Measurements from ENCODE around the gene MVK. TPM values are rescaled to one million over a fixed set of nuclear protein-coding genes. Genes with fewer than 3 reads are reported as not detected.

MVK gene
- total and polyA plus RNA-seq, 2 experiments from 2014 or later, result 6.7 to 11.8 TPM

GRCh38 chr12:109612003-109612402 is 38.4 kb downstream of the MVK start:
- Histone ChIP-seq H3K79me2 (ENCODE audit: insufficient read depth) (no peaks in the 10 kb centered on the region), H3K27ac (no peak overlapping the region), H3K4me1 (ENCODE audit: insufficient read depth) (no peaks in the 10 kb centered on the region), H3K9me3 (ENCODE audit: low read depth) (no peaks in the 10 kb centered on the region), H3K4me3 (no peak overlapping the region), H4K20me1 (ENCODE audit: insufficient read depth) (no peaks in the 10 kb centered on the region), H3K4me2 (ENCODE audit: unreplicated experiment) (no peak overlapping the region), H3K27me3 (replicated peaks; ENCODE audit: insufficient read depth) (peaks cover 44% of the 10 kb centered on the region), H3K9me2 (ENCODE audit: insufficient read depth) (no peaks in the 10 kb centered on the region), H2AFZ (no peak overlapping the region), H3K9ac (no peak overlapping the region), H3F3A (ENCODE audit: insufficient read depth) (no peaks in the 10 kb centered on the region), H3K36me3 (ENCODE audit: low read depth) (no peaks in the 10 kb centered on the region)
- WGBS, 2 experiments (ENCODE audit: low coverage in 1 of 2, low lambda C conversion rate in 2 of 2, missing lambda C conversion rate in 2 of 2), result 39 to 40% methylated on average over 3 of the region's 3 CpGs
- in situ Hi-C loops (cut with MboI), result no loop called here
- no peak for TF ChIP-seq EZH2 (IDR thresholded peaks at IDR 0.05; ENCODE audit: insufficient read depth, poor library complexity, severe bottlenecking)
- no peak for TF ChIP-seq EZH2phosphoT487 (IDR thresholded peaks at IDR 0.05; ENCODE audit: insufficient read depth, low read depth)
- no peak for DNase-seq

DNA sequence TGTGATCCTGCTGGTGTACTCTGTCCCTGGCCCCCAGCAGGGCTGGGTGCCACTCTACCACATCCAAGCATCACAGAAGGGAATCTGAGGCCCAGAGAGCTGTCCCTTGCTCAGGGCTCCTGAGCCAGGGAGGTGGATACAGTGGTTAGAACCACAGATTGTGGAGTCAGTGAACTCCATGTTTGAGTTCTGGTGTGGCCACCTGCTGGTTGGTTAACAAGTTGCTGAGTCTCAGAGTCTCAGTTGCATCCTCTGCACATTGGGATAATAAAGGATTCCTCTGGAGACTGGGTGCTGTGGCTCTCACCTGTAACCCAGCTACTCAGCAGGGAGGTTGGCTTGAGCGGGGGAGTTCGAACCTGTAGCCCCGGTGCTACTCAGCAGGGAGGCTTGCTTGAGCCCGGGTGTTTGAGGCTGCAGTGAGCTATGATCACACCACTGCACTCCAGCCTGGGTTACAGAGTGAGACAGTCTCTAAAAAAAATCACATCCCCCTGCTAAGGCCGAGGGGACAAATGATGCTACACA is 39.4 kb downstream of the MVK start:
- Histone ChIP-seq H3K9me3 (ENCODE audit: low read depth) (no peaks in the 10 kb centered on the region), H3K36me3 (ENCODE audit: low read depth) (no peaks in the 10 kb centered on the region), H3K4me2 (ENCODE audit: unreplicated experiment) (no peak overlapping the region), H4K20me1 (ENCODE audit: insufficient read depth) (no peaks in the 10 kb centered on the region), H3K4me1 (ENCODE audit: insufficient read depth) (no peaks in the 10 kb centered on the region), H3K9ac (no peak overlapping the region), H3K27ac (no peak overlapping the region), H3K79me2 (ENCODE audit: insufficient read depth) (no peaks in the 10 kb centered on the region), H3K27me3 (replicated peaks; ENCODE audit: insufficient read depth) (peaks cover 50% of the 10 kb centered on the region), H2AFZ (no peak overlapping the region), H3K4me3 (no peak overlapping the region), H3K9me2 (ENCODE audit: insufficient read depth) (no peaks in the 10 kb centered on the region), H3F3A (ENCODE audit: insufficient read depth) (no peaks in the 10 kb centered on the region)
- peak; percentile 45 for DNase-seq
- no peak for TF ChIP-seq EZH2phosphoT487 (IDR thresholded peaks at IDR 0.05; ENCODE audit: insufficient read depth, low read depth)
- in situ Hi-C loops (cut with MboI), result no loop called here
- 19 to 28% methylated on average over 5 of the region's 5 CpGs for WGBS, 2 experiments (ENCODE audit: low coverage in 1 of 2, low lambda C conversion rate in 2 of 2, missing lambda C conversion rate in 2 of 2)

DNA sequence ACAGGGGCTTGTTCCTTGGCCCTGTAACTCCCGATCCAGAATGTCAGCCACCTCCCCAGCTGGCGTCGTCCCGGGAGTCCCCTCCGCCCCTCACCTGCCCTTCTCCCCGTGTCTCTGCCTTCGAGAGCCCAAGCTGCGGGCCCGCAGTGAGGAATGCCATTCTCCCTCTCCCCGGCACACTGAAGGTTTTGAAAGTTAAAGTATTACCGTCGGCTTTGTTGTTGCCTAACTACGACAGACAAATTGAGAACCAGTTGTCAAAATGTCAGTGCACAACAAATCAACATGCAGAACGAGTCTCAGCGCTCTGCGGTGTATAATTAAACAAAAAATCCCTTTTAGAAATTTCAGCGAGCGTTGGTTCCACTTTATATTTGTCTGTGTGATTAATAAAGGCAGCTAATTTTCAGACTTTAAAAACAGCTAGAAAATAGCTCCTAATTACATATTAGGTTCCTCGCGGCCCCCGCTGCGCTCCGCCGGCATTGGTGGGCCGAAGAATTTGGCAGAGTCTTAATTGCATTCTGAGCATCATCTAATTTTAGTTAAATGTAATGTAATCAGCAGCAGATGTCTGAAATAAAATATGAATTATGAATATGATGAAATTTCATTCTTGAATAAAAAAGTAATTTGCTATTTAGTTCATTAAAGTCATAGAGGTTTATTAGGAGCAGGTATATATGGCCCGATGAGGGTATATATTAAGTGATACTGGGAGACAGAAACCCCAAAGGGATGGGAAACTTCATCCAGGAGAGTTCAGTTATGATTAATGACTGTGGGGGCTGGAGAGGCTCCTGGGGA is 40.3 kb downstream of the MVK start:
- no peak overlapping the region for H3K4me2 ChIP-seq (ENCODE audit: unreplicated experiment)
- no peak overlapping the region for H3K4me3 ChIP-seq
- H3F3A ChIP-seq (ENCODE audit: insufficient read depth), result no peaks in the 10 kb centered on the region
- no peak overlapping the region for H2AFZ ChIP-seq
- H3K79me2 ChIP-seq (ENCODE audit: insufficient read depth), result no peaks in the 10 kb centered on the region
- no peak overlapping the region for H3K9ac ChIP-seq
- no peak for DNase-seq
- H4K20me1 ChIP-seq (ENCODE audit: insufficient read depth), result no peaks in the 10 kb centered on the region
- no peaks in the 10 kb centered on the region for H3K36me3 ChIP-seq (ENCODE audit: low read depth)
- H3K27ac ChIP-seq, result no peak overlapping the region
- no peaks in the 10 kb centered on the region for H3K9me3 ChIP-seq (ENCODE audit: low read depth)
- H3K9me2 ChIP-seq (ENCODE audit: insufficient read depth), result no peaks in the 10 kb centered on the region
- in situ Hi-C loops (cut with MboI), result no loop called here
- WGBS, 2 experiments (ENCODE audit: low coverage in 1 of 2, low lambda C conversion rate in 2 of 2, missing lambda C conversion rate in 2 of 2), result 4 to 7% methylated on average over 23 to 26 of the region's 26 CpGs
- peaks cover 52% of the 10 kb centered on the region for H3K27me3 ChIP-seq (replicated peaks; ENCODE audit: insufficient read depth)
- TF ChIP-seq EZH2phosphoT487 (IDR thresholded peaks at IDR 0.05; ENCODE audit: insufficient read depth, low read depth) (0 out of 2 replicates have a peak, but pooled peaks have one; percentile 49), EZH2 (IDR thresholded peaks at IDR 0.05; ENCODE audit: insufficient read depth, poor library complexity, severe bottlenecking) (peak; percentile 95)
- no peaks in the 10 kb centered on the region for H3K4me1 ChIP-seq (ENCODE audit: insufficient read depth)

- Histone ChIP-seq H3K4me2 (ENCODE audit: unreplicated experiment) (no peak overlapping the region), H3K79me2 (ENCODE audit: insufficient read depth) (no peaks in the 10 kb centered on the region), H2AFZ (no peak overlapping the region), H3K4me1 (ENCODE audit: insufficient read depth) (no peaks in the 10 kb centered on the region), H3K27me3 (replicated peaks; ENCODE audit: insufficient read depth) (peaks cover 69% of the 10 kb centered on the region), H3F3A (ENCODE audit: insufficient read depth) (no peaks in the 10 kb centered on the region), H3K9me3 (ENCODE audit: low read depth) (no peaks in the 10 kb centered on the region), H3K4me3 (no peak overlapping the region), H4K20me1 (ENCODE audit: insufficient read depth) (no peaks in the 10 kb centered on the region), H3K27ac (no peak overlapping the region), H3K36me3 (ENCODE audit: low read depth) (no peaks in the 10 kb centered on the region), H3K9ac (no peak overlapping the region), H3K9me2 (ENCODE audit: insufficient read depth) (no peaks in the 10 kb centered on the region)
- 14 to 16% methylated on average over 14 of the region's 14 CpGs for WGBS, 2 experiments (ENCODE audit: low coverage in 1 of 2, low lambda C conversion rate in 2 of 2, missing lambda C conversion rate in 2 of 2)
- TF ChIP-seq EZH2phosphoT487 (IDR thresholded peaks at IDR 0.05; ENCODE audit: insufficient read depth, low read depth), result no peak
- TF ChIP-seq EZH2 (IDR thresholded peaks at IDR 0.05; ENCODE audit: insufficient read depth, poor library complexity, severe bottlenecking), result no peak
- in situ Hi-C loops (cut with MboI), result no loop called here
- no peak for DNase-seq
Observed at GRCh38 chr12:109615556-109616229, 42.1 kb downstream of the MVK start.

All from GM23248 (cell line).